Kidney (tissue), 14 donors: ENCODE measurements around the gene BPIFA1. TPM values are rescaled to one million over a fixed set of nuclear protein-coding genes. Genes with fewer than 3 reads are reported as not detected.

Experiments
- DNase-seq, 5 donors: peaks; one replicate each; pipeline ENCODE4 v3.0.0-alpha.2; 2013 to 2020
- FAIRE-seq: peaks from 2 replicates; lab custom pipeline; 2012; peaks lifted over from hg19 to GRCh38; lab: Jason Lieb, UNC
- H3K27ac ChIP-seq, 2 donors: one replicate each; pipeline ENCODE4 v1.7.0; 2013; ENCODE audit warnings: low read depth in 2 of 2, low read length in 2 of 2, inconsistent platforms in 1 of 2
- H3K27me3 ChIP-seq: one replicate; pipeline ENCODE4 v1.7.1; 2013; ENCODE audit warnings: low read length, inconsistent platforms; ENCODE audit not compliant: control insufficient read depth, insufficient read depth
- H3K36me3 ChIP-seq, 3 donors: one replicate each; pipeline versions ENCODE4 v1.7.0 to v1.7.1; 2013; ENCODE audit warnings: low read length in 3 of 3, control low read depth in 1 of 3, inconsistent platforms in 1 of 3; ENCODE audit not compliant: insufficient read depth in 3 of 3, control insufficient read depth in 2 of 3
- H3K4me1 ChIP-seq, 3 donors: one replicate each; pipeline versions ENCODE4 v1.7.0 to v1.7.1; 2013; ENCODE audit warnings: low read length in 3 of 3, inconsistent platforms in 1 of 3, low read depth in 1 of 3; ENCODE audit not compliant: control insufficient read depth in 2 of 3, insufficient read depth in 2 of 3
- H3K4me3 ChIP-seq, 3 donors: one replicate each; pipeline versions ENCODE4 v1.7.0 to v1.8.1; 2013; ENCODE audit warnings: low read length in 3 of 3, control low read depth in 1 of 3, inconsistent platforms in 1 of 3
- H3K9ac ChIP-seq, 3 donors: one replicate each; pipeline versions ENCODE4 v1.7.0 to v1.7.1; 2013; ENCODE audit warnings: low read length in 3 of 3, control low read depth in 1 of 3, inconsistent platforms in 1 of 3
- H3K9me3 ChIP-seq, 3 donors: one replicate each; pipeline versions ENCODE4 v1.7.0 to v1.7.1; 2013; ENCODE audit warnings: low read length in 3 of 3, control low read depth in 1 of 3, inconsistent platforms in 1 of 3; ENCODE audit not compliant: control insufficient read depth in 2 of 3, insufficient read depth in 1 of 3
- CTCF ChIP-seq: IDR thresholded peaks from 3 replicates; pipeline ENCODE4 v1.5.1; 2012; ENCODE audit warnings: mild to moderate bottlenecking, moderate library complexity, borderline replicate concordance; ENCODE audit not compliant: insufficient read depth; ENCODE audit errors: extremely low read depth
- intact Hi-C: fragments of 100-400 bp; cut with DNase I; formaldehyde crosslinking; loops from one replicate; pipeline ENCODE4 v1.11.1; 2022
- polyA plus RNA-seq: library from polyadenylated mRNA; stranded (reverse); fragments of 350-450 nt; fragmentation: Illumina TruSeq; extraction: RNeasy Lipid Tissue Mini Kit (QIAGEN cat#74804); gene quantifications from one replicate; pipeline ENCODE4 v1.2.3, GENCODE V29; 2014; ENCODE audit warnings: low read depth, low replicate concordance; ENCODE audit not compliant: insufficient read depth
- total RNA-seq: library from RNA; stranded (reverse); fragmentation: NEBNext Ultra II Directional; extraction: Animal tissue kit (Norgen Biotek cat#: 25700); gene quantifications from one replicate; pipeline ENCODE4 v1.2.1, GENCODE V29; 2021
- donor health status: control.
- donor health status: control.
- donor health status: control.
- donor health status: control.
- donor health status: control.
- donor health status: DM: yes; HTN: yes; CAD: no.
- donor health status: Normal renal cell carcinoma (clear cell type).

Gene BPIFA1
- total and polyA plus RNA-seq, 2 donors from 2014 or later = not detected

DNA sequence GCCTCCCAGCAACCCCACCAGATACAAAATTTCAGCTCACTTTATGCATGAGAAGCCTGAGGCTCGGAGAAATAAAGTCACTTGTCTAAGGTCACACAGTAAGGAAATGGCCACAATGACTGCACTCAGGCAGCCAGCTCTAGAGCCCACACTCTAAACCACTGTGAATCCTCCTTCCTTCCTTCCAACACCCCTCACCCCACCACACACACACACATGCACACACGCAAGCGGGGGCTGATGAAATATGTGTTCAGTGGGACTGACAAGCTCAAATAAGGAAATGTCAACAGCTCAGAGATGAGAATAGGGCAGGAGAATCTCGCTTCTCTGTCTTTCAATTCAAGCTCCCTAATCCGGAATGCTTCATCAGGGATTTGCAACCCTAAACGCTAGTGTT is 6.0 kb upstream of the BPIFA1 start:
- Histone ChIP-seq H3K9ac (no peak overlapping the region), H3K27ac (no peak overlapping the region), H3K27me3 (no peaks in the 10 kb centered on the region), H3K4me1 (no peaks in the 10 kb centered on the region), H3K36me3 (no peaks in the 10 kb centered on the region), H3K9me3 (no peaks in the 10 kb centered on the region), H3K4me3 (no peak overlapping the region)
- FAIRE-seq = no peak
- DNase-seq = no peak
- TF ChIP-seq CTCF = no peak
- intact Hi-C loops = no loop called here

DNA sequence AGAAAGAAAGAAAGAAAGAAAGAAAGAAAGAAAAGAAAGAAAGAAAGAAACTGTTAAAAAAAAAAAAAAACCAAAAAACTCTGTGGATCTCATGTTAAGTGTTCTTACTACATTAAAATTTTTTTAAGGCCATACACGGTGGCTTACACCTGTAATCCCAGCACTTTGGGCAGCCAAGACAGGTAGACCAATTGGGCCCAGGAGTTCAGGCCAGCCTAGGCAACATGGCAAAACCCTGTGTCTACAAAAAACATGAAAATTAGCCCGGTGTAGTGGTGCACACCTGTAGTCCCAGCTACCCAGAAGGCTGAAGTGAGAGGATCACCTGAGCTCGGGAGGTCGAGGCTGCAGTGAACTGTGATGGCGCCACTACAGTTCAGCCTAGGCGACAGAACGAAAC is 4.6 kb upstream of the BPIFA1 start:
- no peak for TF ChIP-seq CTCF
- DNase-seq (no peak), FAIRE-seq (no peak)
- Histone ChIP-seq H3K27me3 (no peaks in the 10 kb centered on the region), H3K27ac (no peak overlapping the region), H3K4me3 (no peak overlapping the region), H3K4me1 (no peaks in the 10 kb centered on the region), H3K36me3 (no peaks in the 10 kb centered on the region), H3K9me3 (no peaks in the 10 kb centered on the region), H3K9ac (no peak overlapping the region)
- intact Hi-C loops = no loop called here

DNA sequence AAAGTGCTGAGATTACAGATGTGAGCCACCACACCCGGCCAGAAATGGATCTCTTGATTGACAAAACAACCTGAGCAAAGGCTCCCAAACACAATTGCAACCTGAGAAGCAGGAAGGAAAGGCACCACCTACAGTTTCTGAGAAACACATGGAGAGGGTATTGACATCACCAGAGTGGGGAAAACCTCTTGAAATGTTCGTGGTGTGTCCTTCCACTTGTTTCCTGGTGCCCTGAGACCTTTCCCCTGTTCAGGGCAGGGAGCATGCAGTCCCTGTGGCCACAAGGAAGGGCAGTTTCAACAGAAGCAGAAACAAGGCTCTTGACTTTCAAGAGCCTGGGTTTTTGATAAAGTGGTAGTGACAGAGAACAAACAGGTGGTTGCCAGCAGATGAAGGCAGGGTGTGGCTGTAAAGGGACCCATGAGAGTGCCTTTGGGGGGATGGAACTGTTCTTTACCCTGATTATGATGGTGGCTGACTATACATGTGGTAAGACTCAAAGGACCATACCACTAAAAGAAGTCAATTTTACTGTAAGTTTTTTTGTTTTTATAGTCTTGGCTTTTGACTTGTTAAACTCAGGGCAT is 3.2 kb upstream of the BPIFA1 start:
- DNase-seq (no peak), FAIRE-seq (no peak)
- Histone ChIP-seq H3K27ac (no peak overlapping the region), H3K4me1 (no peaks in the 10 kb centered on the region), H3K27me3 (no peaks in the 10 kb centered on the region), H3K9me3 (no peaks in the 10 kb centered on the region), H3K9ac (no peak overlapping the region), H3K4me3 (no peak overlapping the region), H3K36me3 (no peaks in the 10 kb centered on the region)
- TF ChIP-seq CTCF = no peak
- intact Hi-C loops = no loop called here

GRCh38 chr20:33233129-33233774 is 2.5 kb upstream of the BPIFA1 start:
- H3K4me3 ChIP-seq = no peak overlapping the region

More at GRCh38 chr20:33233129-33233774, 2.5 kb upstream of the BPIFA1 start:
- H3K27ac ChIP-seq = no peak overlapping the region
- intact Hi-C loops = no loop called here
- H3K27me3 ChIP-seq = no peaks in the 10 kb centered on the region
- no peaks in the 10 kb centered on the region for H3K9me3 ChIP-seq
- no peaks in the 10 kb centered on the region for H3K4me1 ChIP-seq
- no peak for TF ChIP-seq CTCF
- peak in 1 of 5 donors; percentile 1 for DNase-seq
- no peaks in the 10 kb centered on the region for H3K36me3 ChIP-seq
- H3K9ac ChIP-seq = no peak overlapping the region
- FAIRE-seq = no peak
